Fibroblast of skin of right quadriceps (primary cell): ENCODE data around the gene GRB2.

ENCODE experiments used
- DNase-seq: peaks from one replicate; pipeline ENCODE4 v3.0.0-alpha.2; 2013

The GRB2 gene

DNA sequence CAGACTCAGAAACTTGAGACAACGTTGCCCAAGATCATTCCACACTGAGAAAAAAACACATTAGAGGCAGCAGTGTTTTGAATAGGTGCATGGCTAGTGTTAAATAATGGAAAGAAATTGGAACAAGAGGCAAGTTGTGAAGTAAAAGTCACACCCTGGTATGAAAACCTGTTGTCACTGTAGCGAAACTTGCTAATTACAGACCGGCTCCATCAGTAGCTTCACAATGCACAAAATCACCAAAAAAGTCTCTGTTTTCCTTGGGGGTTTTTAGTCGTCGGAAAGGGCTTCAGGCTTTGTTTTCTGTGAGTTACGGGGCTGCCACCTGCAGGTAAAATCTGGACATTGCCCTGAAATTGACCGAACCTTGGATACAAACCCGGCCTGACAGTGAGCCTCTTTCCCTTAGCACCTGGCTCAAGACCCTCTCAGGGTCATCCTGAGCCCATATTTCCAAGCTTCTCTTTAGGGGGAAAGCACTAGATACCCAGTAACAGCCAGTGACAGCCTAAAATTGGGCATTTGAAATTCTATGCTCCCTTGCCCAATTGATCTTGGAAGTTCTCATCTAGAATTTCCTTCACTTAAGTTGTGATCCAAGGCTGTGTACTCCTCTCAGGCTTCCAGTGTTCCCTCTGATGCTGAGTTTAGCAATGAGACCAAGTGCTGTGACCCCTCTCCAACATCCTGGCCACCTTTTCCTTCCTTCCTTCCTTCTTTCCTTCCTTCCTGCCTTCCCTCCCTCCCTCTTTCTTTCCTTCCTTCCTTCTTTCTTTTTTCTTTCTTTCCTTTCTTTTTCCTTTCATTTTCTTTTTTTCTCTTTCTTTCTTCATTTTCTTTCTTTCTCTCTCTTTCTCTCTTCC is 7.2 kb upstream of the GRB2 start:
- DNase-seq = peak; percentile 77

DNA sequence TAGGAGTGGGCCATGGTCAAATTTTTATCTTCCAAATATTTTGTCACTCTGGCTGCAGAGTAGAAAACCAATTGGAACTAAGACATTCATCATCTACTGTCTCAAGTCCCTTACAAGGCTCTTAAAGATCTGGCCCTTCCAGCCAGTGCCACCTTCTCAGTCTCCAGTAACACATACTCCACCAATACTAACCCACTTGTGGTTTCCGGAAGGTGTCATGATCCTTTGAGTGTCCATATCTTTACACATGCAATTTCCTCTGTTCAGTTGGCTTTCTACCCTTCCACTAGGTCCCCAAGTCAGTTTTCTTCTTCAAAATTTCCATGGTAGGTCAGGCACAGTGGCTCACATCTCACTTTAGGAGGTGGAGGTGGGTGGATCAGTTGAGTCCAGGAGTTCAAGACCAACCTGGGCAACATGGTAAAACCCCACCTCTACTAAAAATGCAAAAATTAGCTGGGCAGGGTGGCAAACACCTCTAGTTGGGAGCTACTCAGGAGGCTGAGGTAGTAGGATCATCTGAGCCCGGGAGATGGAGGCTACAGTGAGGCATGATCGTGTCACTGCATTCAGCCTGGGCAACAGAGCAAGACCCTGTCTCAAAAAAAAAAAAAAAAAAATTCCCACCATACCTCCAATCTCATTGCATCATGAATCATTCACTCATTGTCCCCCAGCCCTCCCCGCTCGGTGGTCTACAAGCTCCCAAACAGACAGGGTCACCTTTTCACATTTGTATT is 6.0 kb upstream of the GRB2 start:
- DNase-seq = no peak

DNA sequence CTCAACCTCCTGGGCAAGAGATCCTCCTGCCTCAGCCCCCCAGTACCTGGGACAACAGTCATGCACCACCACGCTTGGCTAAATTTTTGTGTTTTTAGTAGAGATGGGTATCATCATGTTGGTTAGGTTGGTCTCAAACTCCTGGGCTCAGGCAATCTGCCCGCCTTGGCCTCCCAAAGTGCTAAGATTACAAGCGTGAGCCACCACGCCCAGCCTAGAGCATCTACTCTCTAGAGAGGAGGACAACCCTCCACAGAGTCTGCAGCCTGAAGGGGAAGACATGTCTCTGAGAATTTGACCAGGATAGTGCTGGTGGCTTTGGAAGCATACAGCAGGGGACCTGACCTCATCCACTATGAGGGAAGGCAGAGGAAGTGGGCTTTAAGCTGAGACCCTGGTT is 4.7 kb upstream of the GRB2 start:
- no peak for DNase-seq

- DNase-seq = no peak
These were observed 2.3 kb upstream of the GRB2 start for GRCh38 chr17:75407655-75408352.

DNA sequence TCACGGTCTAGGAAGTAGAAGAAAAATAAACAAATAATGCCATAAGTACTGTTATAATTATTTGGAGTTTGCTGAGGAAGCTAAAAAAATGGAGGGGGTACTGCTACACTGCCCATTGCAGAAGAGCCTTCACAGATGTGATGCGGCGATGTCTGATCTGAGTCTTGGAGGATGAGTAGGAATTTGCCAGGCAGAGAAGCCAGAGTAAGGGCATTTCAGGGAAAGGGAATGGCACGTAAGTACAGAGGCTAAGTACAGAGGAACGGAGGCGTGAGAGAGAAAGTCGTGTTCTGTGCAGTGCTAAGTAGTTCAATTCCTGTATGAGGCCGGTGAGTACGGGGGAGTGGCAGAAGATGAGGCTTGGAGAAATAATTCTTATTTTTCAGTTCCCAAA is 741 bp upstream of the GRB2 start:
- DNase-seq = no peak

- DNase-seq = no peak
These were observed 630 bp downstream of the GRB2 start for GRCh38 chr17:75404731-75405364.

GRCh38 chr17:75404223-75404730 is 1.2 kb downstream of the GRB2 start:
- DNase-seq = peak; percentile 73

DNA sequence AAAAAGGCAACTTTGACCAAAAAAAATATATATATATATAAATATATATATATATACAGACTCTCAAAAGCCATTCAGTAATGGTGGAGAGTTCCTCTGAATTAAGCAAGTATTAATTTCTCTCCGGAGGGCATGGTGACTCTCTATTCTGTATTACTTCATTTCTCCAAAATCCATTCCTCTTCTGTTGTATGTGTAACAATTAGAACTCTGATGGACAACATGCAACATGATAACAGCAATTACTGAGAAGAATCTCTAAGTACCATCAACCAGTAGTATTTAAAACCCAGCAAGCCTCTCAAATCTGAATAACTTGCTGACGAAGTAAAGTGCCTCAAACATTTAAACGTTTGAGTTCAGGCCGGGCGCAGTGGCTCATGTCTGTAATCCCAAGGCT is 2.3 kb downstream of the GRB2 start:
- DNase-seq = no peak

GRCh38 chr17:75402026-75402425 is 3.5 kb downstream of the GRB2 start:
- DNase-seq = no peak

GRCh38 chr17:75400326-75400939 is 5.0 kb downstream of the GRB2 start:
- DNase-seq = no peak

GRCh38 chr17:75398279-75398678 is 7.2 kb downstream of the GRB2 start:
- DNase-seq = no peak

GRCh38 chr17:75397217-75397616 is 8.3 kb downstream of the GRB2 start:
- DNase-seq = no peak

DNA sequence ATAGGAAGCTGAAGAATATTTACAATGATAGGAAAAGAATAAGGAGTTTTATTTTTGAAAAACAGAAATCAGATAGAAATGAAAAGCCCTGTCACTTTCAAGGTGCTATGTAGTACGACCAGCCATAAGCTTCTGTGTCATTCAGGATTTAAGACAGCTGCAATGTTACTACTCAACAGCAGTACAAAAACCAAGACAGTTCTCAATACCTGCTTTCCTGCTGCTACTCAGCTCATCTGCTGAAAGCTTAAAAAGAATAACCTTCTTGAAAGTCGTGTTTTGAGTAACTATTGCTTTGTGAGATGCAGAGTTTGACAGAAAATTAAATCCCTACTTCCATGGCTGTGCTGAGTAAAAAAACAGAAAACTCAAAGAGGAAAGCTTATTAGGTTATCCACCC is 8.7 kb downstream of the GRB2 start:
- no peak for DNase-seq

DNA sequence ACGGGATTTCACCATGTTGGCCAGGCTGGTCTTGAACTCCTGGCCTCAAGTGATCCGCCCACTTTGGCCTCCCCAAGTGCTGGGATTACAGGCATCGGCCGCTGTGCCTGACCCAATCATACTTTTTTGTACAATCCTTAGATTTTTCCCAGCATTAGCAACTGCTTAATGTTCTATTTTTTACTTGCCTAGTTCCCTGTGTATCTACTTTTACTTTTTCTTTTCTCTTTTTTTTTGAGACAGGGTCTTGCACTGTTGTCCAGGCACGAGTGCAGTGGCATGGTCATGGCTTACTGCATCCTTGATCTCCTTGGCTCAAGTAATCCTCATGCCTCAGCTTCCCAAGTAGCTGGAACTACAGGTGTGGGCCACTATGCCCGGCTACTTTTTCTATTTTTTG is 9.5 kb downstream of the GRB2 start:
- no peak for DNase-seq

GRCh38 chr17:75394332-75394918 is 11.1 kb downstream of the GRB2 start:
- no peak for DNase-seq

DNA sequence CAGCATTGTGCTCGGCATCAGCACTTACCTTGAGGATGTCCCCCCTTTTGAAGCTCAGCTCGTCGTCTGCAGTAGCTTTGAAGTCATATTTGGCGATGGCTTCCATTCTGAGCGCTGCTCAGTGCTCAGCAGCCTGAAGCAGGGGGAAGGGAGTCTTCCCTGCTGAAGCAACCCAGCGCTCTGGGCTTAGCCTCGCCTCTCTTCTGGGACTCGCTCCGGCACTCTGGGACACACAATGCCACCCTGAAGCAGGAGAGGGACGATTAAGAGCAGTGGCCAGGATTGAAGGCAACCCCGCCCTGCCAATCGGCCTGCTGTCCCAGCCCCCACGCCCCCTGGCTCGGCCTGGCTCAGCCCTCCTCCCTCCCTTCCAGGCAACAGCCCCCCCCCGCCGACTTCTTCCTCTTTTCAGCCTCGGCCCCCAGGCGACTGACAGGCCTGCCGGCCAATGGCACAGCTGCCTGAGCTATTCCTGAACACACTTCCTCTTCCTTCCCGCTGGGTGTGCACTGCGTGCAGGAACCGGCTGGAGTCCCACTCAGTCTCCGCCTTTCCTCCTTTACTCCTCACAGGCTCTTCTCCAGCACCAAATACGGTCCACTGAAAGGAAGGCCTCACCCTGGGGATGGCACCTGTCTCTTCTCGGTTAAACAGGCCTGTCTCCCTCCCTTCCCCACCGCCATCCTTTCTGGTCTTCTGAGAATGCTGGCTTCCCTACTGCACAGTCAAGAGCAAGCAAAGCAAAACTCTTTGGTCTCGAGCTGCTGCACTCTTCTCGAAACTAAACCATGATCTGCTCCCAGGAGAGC is 11.8 kb downstream of the GRB2 start:
- DNase-seq = peak; percentile 99

- DNase-seq = no peak
These were observed 12.9 kb downstream of the GRB2 start for GRCh38 chr17:75392559-75392958.

DNA sequence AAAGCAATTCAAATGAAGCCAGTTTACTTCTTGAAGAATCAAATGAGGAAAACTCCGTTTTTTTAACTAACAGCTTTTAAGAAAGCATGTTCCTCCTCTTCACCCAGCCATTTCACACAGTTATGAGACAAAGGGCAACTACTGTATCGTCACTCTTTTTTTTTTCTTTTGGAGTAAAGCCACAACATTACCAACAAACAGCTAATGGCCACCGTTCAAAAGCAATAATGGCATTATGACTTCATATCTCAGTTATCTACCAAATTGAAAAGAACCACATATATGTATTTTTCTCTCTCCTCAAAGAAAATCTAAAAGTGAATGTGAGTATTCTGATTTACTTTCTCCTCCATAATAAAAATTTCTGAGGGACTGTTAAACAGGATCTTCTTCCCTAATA is 14.5 kb downstream of the GRB2 start:
- DNase-seq = peak; percentile 8

DNA sequence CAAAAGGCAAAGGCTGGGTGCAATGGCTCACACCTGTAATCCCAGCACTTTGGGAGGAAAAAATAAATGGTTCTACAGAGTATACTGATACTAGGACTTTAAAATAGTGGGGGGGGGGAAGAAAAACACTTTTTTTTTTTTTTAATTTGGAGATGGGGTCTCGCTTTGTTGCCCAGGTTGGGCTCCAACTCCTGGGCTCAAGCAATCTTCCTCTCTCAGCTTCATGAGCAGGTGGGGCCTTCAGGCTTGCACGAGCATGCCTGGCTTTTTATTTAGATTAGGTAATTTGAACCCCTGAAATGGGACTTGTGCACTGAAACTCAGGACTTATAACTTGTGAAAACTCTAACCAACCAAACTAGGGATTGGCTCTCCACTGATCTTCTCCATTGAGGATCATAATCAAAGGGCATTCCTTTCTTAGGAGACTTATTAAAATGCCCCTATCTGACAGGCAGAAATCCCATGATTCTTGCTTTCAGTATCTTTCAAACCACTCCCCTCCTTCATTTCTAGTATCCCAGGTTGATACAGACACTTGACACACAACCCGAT is 16.9 kb downstream of the GRB2 start:
- no peak for DNase-seq

- DNase-seq = no peak
These were observed 17.7 kb downstream of the GRB2 start for GRCh38 chr17:75387771-75388170.

- no peak for DNase-seq
These were observed 19.0 kb downstream of the GRB2 start for GRCh38 chr17:75386430-75386829.
